Mucosa of stomach (tissue), 1 donor: ENCODE data around the gene LHFPL3.
"Not testable (repeated sequence)": the region's sequence is repeated elsewhere in the genome, so short reads cannot be mapped to it uniquely, and the experiment has no call there.

Experiments used
- H3K27me3 ChIP-seq: one replicate; pipeline ENCODE4 v1.7.0; 2013; ENCODE audit warnings: mild to moderate bottlenecking, low read length; ENCODE audit not compliant: control insufficient read depth, insufficient read depth
- H3K36me3 ChIP-seq: one replicate; pipeline ENCODE4 v1.7.0; 2013; ENCODE audit warnings: low read length; ENCODE audit not compliant: control insufficient read depth, insufficient read depth
- H3K4me1 ChIP-seq: one replicate; pipeline ENCODE4 v1.7.0; 2013; ENCODE audit warnings: mild to moderate bottlenecking, low read length; ENCODE audit not compliant: control insufficient read depth, insufficient read depth
- H3K4me3 ChIP-seq: one replicate; pipeline ENCODE4 v1.7.0; 2013; ENCODE audit warnings: low read length
- H3K9ac ChIP-seq: one replicate; pipeline ENCODE4 v1.7.0; 2013; ENCODE audit warnings: mild to moderate bottlenecking, low read length, moderate library complexity
- H3K9me3 ChIP-seq: one replicate; pipeline ENCODE4 v1.7.0; 2013; ENCODE audit warnings: mild to moderate bottlenecking, low read length, moderate library complexity; ENCODE audit not compliant: control insufficient read depth
- donor health status: Pancreatic carcinoma.

LHFPL3 gene

GRCh38 chr7:104661575-104661974, 333.2 kb downstream of the LHFPL3 start:
- H3K36me3 ChIP-seq = no peaks in the 10 kb centered on the region
- no peaks in the 10 kb centered on the region for H3K9me3 ChIP-seq
- no peaks in the 10 kb centered on the region for H3K4me1 ChIP-seq
- H3K27me3 ChIP-seq = no peaks in the 10 kb centered on the region
- no peak overlapping the region for H3K4me3 ChIP-seq
- no peak overlapping the region for H3K9ac ChIP-seq

DNA sequence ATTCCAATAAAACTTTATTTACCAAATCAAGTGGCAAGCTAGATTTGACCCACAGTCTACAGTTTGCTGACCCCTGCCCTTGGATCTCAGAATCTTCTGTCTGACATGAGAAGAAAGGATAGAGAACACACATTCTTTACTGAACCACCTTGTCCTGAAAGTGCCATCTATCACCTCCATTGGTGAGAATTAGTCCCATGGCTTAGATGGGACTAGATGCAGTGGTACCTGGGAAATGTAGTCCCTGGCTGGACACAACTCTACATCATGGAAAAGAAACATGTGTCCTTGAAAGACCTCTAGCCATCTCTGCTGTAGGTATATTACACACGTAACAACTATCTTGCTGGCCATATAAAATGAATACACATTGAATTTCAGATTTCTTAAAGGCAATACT, 336.2 kb downstream of the LHFPL3 start:
- no peak overlapping the region for H3K4me3 ChIP-seq
- H3K27me3 ChIP-seq = no peaks in the 10 kb centered on the region
- no peaks in the 10 kb centered on the region for H3K4me1 ChIP-seq
- H3K9me3 ChIP-seq = no peaks in the 10 kb centered on the region
- no peak overlapping the region for H3K9ac ChIP-seq
- H3K36me3 ChIP-seq = no peaks in the 10 kb centered on the region

GRCh38 chr7:104677587-104677986, 349.2 kb downstream of the LHFPL3 start:
- Histone ChIP-seq H3K27me3 (no peaks in the 10 kb centered on the region), H3K4me3 (no peak overlapping the region), H3K9me3 (no peaks in the 10 kb centered on the region), H3K4me1 (no peaks in the 10 kb centered on the region), H3K9ac (no peak overlapping the region), H3K36me3 (no peaks in the 10 kb centered on the region)

DNA sequence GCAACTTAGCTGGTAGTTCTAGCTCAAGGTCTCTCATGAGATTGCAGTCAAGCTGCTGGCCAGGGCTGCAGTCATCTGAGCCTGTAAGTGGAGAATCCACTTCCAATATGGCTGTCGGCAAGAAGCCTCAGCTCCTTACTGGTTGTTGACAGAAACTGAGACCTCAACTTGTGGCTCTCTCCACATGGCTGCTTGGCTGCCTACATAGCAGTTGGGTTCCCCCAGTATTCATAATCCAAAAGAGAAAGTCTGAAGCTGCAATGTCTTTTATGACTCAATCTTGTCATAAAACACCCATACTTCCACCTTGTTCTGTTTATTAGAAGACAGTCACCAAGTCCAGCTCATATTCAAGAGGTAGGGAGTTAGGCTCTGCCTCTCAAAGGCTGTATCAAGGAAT, 350.7 kb downstream of the LHFPL3 start:
- Histone ChIP-seq H3K27me3 (no peaks in the 10 kb centered on the region), H3K9ac (no peak overlapping the region), H3K4me3 (no peak overlapping the region), H3K4me1 (no peaks in the 10 kb centered on the region), H3K9me3 (no peaks in the 10 kb centered on the region), H3K36me3 (no peaks in the 10 kb centered on the region)

DNA sequence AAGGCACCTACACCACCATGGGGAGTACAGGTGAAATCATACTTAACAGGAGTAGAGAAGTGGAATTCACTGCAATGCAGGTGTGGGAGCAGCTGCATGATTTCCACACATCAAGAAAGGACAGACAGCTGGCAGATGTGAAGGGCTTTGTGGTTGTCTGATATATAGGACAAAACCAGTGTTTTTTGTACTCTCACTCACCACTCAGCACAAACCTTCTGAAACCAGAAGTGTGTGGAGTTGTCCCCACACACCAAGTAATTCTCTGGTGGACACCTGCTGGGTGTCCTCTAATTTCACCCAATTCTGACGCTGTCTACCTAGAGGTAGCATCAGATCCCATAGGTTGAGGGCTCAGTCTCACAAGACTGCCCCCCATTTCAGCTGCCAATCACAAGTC, 357.9 kb downstream of the LHFPL3 start:
- Histone ChIP-seq H3K4me1 (no peaks in the 10 kb centered on the region), H3K27me3 (no peaks in the 10 kb centered on the region), H3K36me3 (no peaks in the 10 kb centered on the region)

DNA sequence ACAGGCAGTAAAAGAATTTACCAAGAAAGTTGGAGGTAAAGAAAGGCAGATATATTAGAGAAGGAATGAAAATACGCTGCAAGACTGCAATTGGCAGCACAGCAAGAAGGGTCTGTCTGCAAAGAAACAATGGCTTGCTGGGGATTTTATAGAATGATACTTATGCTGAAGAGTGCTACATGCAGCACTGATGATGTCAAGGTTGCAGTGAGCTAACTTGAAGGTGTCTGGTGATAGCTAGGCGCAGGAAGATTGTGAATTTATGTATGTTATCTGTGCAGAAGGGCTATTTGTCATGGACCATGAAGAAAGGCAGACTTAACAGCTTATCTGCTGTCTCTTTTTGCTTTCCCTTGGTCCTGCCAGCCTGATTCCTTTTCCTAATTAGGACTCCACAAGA, 366.3 kb downstream of the LHFPL3 start:
- Histone ChIP-seq H3K36me3 (no peaks in the 10 kb centered on the region), H3K9ac (no peak overlapping the region), H3K9me3 (no peaks in the 10 kb centered on the region), H3K4me3 (no peak overlapping the region), H3K4me1 (no peaks in the 10 kb centered on the region), H3K27me3 (no peaks in the 10 kb centered on the region)

More for the DNA sequence above, 357.9 kb downstream of the LHFPL3 start:
- Histone ChIP-seq H3K9ac (no peak overlapping the region), H3K4me3 (no peak overlapping the region), H3K9me3 (no peaks in the 10 kb centered on the region)

- no peaks in the 10 kb centered on the region for H3K36me3 ChIP-seq
- H3K9me3 ChIP-seq = no peaks in the 10 kb centered on the region
- H3K4me1 ChIP-seq = no peaks in the 10 kb centered on the region
- H3K9ac ChIP-seq = no peak overlapping the region
- H3K4me3 ChIP-seq = no peak overlapping the region
- no peaks in the 10 kb centered on the region for H3K27me3 ChIP-seq
Measured at GRCh38 chr7:104695563-104695962, 367.2 kb downstream of the LHFPL3 start.

- Histone ChIP-seq H3K27me3 (no peaks in the 10 kb centered on the region), H3K36me3 (no peaks in the 10 kb centered on the region), H3K4me3 (no peak overlapping the region), H3K4me1 (no peaks in the 10 kb centered on the region), H3K9ac (no peak overlapping the region), H3K9me3 (no peaks in the 10 kb centered on the region)
Measured at GRCh38 chr7:104700336-104700735, 371.9 kb downstream of the LHFPL3 start.

- H3K9ac ChIP-seq, H3K27me3 ChIP-seq, H3K9me3 ChIP-seq, H3K4me3 ChIP-seq, H3K4me1 ChIP-seq, H3K36me3 ChIP-seq: not testable (repeated sequence)
Measured at GRCh38 chr7:104721027-104721426, 392.6 kb downstream of the LHFPL3 start.

DNA sequence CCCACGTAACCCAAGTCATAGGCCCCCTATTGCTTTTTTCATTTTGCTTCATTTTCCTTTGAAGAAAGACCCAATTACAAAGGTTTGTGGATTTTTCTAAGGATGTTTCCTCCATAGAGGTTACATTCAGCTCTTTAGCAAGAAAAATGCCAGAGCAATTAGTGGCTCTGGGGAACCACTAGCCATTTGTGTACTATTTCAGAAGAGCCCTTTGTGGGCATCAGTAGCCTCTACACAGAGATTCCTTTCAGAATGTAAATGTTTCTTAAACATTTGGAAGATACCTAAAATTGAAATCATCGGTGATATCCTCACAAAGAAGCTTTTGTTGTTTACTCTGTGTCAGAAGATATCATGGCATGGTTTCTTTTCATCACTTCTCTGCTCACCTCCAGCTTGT, 394.6 kb downstream of the LHFPL3 start:
- H3K27me3 ChIP-seq = no peaks in the 10 kb centered on the region
- H3K9me3 ChIP-seq = no peaks in the 10 kb centered on the region
- H3K4me3 ChIP-seq = no peak overlapping the region
- H3K9ac ChIP-seq = no peak overlapping the region
- no peaks in the 10 kb centered on the region for H3K36me3 ChIP-seq
- H3K4me1 ChIP-seq = no peaks in the 10 kb centered on the region

DNA sequence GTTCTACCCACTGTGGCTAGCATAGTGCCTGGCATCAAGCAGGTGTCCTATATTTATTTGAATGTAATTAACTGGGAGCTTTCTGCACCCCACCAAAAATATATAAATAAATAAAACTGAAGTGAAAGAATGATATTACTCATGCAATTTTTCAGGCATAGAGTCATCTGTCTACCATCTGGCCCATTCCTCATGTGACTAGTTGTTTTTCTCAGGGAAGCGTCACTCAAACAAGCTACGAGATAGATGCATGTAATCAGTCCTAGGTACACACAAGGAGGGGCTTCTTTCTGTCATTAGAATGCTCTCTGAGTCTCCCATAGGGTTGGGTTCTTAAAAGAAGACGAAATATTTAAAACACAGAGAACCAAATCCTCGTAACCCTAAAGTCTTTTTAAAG, 430.1 kb downstream of the LHFPL3 start:
- Histone ChIP-seq H3K9me3 (no peaks in the 10 kb centered on the region), H3K9ac (no peak overlapping the region), H3K27me3 (no peaks in the 10 kb centered on the region), H3K4me1 (no peaks in the 10 kb centered on the region), H3K4me3 (no peak overlapping the region), H3K36me3 (no peaks in the 10 kb centered on the region)

DNA sequence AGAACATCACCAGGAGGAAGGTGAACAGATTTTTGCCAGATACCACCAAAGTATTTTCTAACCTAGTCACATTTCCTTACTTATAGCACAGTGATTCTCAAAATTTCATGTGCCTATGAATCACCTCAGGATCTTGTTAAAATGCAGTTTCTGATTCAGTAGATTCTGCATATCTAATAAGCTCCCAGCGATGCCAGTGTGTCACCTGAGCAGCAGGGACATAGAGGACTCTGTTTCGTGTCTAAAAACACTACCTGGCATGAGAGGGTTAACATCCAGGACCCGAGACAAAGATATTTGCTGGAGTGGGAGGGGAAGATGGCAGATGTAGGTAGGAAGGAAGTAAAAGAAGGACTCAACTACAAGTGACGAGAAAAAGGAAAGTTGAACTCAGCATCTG, 433.5 kb downstream of the LHFPL3 start:
- Histone ChIP-seq H3K4me1 (no peaks in the 10 kb centered on the region), H3K9ac (no peak overlapping the region), H3K36me3 (no peaks in the 10 kb centered on the region), H3K27me3 (no peaks in the 10 kb centered on the region), H3K4me3 (no peak overlapping the region), H3K9me3 (no peaks in the 10 kb centered on the region)

DNA sequence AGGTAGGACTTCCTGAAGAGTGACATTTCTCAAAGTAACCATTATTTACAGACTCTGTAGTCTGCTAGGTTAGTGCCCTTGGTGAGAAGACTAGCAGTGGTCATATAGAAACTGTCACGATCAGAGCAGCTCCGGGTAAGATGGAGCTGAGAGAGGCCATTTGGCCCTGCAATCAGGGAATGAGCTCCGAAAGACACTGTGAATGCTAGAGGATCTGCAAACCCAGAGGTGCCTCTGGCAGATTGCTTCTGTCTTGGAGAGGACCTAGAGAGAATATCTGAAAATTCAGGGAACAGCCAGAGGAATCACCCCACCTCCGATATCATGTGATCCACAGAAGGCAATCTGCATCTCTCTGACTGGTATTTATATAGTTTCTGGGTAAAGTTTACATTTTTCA, 438.7 kb downstream of the LHFPL3 start:
- H3K27me3 ChIP-seq = no peaks in the 10 kb centered on the region
- H3K4me3 ChIP-seq = no peak overlapping the region
- H3K9ac ChIP-seq = no peak overlapping the region
- no peaks in the 10 kb centered on the region for H3K9me3 ChIP-seq
- no peaks in the 10 kb centered on the region for H3K36me3 ChIP-seq
- no peaks in the 10 kb centered on the region for H3K4me1 ChIP-seq
